Measurements from ENCODE around the gene SYNE1.
A peak's percentile ranks its signal among the peaks of the same experiment; 100 is the strongest.
"Not testable (repeated sequence)": the region's sequence is repeated elsewhere in the genome, so short reads cannot be mapped to it uniquely, and the experiment has no call there.

The SYNE1 gene

DNA sequence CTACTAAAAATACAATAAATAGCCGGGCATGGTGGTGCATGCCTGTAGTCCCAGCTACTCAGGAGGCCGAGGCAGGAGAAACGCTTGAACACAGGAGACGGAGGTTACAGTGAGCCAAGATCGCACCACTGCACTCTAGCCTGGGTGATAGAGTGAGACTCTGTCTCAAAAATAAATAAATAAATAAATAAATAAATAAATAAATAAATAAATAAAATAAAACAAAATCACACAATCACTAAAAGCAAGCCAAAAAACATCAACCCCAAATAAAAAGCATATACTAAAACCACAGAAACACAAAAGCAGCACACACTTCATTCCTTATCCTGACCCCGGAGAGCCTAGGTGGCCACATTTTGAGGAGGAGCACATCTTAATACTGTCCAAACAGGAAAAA lies 498.8 kb downstream of the SYNE1 start:
- DNase-seq (ENCODE audit: low spot score): not testable (repeated sequence)

DNA sequence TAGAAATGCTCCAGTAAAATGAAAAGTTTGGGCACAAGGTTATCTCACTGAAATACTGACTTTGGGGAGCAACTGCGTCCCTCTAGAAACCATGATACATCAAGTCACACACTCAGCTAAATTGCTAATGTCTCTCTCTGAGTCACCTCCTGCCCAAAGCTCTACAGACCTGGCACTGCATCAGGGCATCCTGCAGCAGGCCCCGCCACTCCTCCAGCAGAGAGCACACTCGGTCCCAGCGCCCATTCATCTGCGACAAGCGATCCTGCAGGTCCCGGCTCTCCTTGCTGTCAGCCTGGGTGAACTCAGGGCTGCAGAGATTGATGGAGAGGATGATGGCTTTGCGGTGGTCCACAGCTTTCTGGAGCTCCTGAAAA lies 500.7 kb downstream of the SYNE1 start:
- DNase-seq (ENCODE audit: low spot score): no peak

DNA sequence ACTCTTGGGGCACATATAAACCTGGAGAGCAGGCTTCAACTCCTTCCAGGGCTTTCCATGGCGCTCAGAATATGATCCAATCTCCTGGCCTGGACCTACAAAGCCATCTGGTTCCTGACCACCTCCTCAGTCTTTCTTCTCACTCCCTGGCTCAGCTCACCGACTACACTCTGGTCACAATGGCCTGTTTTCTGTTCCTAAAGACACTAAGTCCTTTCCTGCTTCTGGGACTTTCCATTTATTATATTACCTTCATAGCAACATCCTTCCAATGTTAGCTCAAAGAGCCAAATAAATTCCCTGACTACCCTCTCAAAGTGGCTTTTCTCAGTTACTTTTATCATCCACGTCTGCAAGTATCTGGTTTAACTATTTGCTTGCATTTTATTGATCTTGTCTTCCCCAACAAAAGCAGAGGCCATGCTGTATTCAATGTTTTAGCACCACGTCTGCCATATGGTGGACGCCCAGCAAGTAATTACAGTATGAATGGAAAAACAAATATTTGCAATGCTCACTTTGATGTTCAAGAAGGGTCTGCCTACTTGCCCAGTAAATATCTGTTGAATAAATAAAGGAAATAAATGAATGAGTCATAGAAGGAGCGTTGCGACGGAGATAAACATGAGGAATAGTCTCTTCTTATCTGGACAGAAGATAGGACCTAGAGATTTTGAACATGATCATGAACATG lies 501.3 kb downstream of the SYNE1 start:
- no peak for DNase-seq (ENCODE audit: low spot score)

DNA sequence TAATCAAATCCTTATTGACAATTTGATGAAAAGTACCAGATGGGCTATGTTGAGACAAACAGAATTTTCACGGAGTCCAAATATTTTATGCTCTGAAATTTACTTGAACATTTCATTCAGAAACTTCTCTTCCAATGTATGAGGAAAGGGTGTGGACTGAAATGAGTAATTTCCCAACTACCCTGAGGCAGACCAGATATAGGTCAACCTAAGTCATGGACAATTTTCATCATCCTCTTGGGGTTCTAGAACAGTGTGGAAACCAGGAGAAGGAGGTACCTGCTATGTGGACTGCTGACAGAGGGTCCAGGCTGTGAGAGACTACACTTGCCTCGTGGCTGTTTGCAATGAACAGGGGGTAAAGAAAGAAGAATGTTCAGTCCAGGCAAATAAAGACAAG lies 506.7 kb downstream of the SYNE1 start:
- no peak for DNase-seq (ENCODE audit: low spot score)

DNA sequence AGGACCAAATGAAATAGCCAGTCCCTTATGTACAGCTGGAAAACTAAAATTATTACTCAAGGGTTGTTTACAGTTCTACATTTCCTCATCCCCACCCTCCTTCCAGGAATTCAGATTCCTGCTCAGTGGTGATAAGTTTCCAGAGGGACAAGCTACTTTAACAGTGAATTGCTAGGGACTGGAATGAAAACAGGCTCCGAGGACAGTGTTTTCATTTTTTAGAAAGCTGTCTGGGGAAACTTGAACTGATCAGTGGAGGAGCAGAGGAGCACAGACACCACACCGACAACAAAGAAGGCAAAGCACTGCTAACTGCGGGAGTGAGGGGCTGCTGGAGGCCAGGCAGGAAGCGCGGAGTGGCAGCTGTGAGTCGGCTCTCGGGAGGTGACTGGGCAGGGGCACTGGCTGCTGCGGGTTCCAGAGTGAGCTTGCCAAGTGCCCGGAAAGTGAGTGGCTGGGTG lies 507.4 kb downstream of the SYNE1 start:
- DNase-seq (ENCODE audit: low spot score): no peak

DNA sequence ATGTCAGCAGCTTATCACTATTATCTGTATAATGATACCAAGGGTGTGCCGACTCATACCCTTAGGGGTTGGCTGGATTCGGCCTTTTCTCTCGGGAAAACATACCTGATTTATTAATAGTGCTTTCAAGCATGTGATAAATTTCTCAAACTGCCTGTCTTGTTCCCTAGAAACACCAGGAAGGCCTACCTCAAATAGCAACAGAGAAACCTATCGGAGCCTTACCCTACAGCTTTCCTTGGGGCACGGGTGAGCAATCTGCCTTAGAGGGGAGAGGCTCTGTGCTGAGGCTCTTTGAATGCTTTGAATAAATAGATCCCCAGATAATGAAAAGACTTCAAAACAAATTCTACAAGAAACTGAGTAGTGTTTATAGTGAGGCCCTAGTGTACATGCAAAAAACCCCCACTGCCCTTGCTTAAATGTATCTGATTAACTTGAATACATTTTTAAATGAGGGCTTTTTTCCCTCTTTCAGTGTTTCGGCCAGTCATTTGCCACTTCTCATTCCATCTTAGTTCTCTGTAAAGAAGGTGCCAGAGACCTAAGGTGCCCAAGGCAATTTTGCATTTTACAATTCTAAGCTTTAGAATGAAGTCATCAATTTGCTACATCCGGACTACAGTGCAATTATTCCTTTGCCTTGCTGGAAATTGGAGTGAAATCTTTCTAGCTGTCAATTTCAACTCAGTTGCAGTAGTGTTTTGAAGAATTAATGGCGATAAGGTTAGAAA lies 509.6 kb downstream of the SYNE1 start:
- DNase-seq (ENCODE audit: low spot score): no peak

DNA sequence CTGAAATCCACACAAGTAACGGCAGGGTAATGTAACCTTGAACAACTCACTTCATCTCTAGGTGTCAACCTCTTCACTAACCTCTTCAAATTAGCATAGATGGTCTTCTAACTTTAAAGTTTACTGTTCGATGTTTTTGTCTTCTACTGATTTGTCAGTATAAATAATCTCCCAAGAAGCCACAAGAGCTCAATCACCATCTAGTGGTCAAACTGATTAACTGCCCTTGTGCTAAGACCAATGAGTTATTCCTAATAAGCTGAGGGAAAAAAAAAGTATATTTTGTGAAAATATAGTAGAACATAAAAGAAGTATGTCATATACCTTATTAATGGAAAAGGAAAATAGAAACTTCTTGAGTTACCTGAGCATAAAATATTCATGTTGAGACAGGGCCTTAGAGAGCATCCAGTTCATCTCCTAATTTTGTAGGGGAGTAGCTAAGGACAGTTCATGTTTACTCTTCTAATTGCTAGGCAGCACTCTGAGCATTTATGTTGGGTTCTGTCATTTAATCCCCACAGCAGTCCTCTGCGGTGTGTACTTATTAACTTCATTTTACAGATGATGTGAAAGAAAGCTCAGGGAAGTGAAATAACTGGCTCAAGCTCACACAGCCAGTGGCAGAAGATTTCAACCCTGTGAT lies 512.6 kb downstream of the SYNE1 start:
- peak; percentile 37 for DNase-seq (ENCODE audit: low spot score)

DNA sequence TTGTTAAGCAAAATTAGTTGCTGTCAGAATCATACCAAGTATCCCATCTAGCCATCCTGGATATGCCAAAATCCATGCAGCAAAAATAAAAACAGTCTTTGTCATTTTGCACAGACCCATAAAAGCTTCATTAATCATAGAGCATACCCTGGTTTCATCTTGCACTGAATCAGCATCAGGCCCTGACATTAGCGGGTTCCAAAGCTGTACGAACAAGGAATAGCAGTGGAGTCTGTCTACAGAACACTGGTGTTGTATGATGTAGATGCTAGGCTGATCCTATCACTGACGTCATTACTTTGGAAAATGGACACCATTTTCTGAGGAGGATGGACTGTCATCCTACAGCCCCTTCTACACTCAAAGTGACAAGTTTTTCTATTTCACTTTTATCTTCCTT lies 514.1 kb downstream of the SYNE1 start:
- no peak for DNase-seq (ENCODE audit: low spot score)

DNA sequence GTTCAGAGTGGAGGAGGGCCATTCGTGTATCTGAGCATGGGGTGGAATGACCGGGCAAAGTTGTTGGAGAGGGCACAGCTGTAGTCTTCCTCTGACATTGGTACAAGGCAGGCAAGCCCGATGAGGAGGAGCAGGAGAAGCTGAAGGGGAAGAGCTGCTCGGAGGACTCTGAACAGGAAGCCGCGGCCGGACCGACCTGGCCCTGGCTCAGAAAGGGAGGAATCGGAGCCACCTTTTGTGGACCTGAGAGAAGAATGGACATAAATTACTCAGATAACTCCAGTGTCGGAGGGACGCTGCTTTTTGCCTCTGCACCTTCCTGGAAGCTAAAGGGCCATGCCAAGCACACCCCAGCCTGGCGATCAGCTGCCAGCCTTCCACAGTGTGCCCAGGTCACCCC lies 514.7 kb downstream of the SYNE1 start:
- DNase-seq (ENCODE audit: low spot score): no peak

DNA sequence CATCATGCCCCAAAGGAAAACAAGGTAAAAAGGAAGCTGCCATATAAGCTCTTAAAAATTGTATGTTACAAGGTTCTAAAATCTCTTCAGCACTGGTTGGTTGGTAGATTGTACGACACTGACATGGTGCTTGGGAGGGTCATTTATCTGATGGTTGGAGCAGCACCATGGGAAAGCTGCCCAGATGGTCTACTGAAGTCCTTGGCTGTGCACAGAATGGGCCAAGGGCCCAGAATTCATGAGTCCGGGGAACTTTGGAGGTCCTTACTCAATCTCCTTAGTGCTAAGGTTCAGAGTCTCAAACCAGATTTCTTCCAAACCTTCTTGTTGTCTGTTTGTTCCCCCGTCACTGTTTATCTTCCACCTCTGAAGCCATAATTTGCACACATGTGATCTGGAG lies 515.3 kb downstream of the SYNE1 start:
- DNase-seq (ENCODE audit: low spot score): no peak

DNA sequence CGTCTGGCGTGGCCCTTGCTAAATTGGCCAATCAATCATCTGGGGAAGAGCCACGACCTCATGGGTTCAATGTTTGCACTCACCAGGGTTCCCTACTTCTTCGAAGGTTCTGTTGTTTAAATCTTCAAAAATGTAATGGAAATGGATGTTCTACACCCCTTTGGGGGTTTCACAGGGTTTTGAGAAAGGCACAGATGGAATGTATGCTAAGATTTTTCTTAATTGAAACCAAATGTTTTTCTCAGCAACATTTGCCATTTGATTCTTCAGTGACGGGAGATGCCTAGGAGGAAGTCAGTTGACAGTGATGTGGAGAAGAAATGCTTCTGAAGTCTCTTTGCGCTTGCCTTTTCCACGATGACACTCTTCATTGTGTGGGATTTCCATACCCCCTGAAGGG lies 517.3 kb downstream of the SYNE1 start:
- no peak for DNase-seq (ENCODE audit: low spot score)

DNA sequence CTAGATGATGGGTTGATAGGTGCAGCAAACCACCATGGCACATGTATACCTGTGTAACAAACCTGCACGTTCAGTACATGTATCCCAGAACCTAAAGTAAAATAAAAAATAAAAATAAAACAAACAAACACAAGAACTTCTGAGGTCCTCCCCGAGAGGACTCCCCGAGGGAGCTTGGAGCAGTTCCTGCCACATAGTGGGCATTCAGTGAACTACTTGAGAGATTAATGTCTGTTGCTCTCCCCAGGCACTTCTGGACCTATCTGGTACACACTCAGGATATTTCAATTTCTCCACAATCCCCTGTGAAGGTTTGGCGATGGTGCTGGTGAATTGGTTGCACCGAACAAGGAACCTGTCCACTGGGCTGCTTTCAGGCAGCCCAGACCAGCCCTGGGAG lies 518.5 kb downstream of the SYNE1 start:
- DNase-seq (ENCODE audit: low spot score): no peak

DNA sequence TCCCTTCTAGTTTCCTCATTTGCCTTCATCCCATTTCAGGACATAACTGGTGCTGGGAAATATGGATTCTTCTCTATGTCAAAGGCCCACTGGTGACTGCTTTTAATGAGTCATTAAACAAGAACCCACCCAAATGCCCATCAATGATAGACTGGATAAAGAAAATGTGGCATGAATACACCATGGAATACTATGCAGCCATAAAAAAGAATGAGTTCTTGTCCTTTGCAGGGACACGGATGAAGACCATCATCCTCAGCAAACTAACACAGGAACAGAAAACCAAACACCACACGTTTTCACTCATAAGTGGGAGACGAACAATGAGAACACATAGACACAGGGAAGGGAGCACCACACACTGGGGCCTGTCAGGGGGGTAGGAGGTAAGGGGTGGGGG lies 518.9 kb downstream of the SYNE1 start:
- no peak for DNase-seq (ENCODE audit: low spot score)

DNA sequence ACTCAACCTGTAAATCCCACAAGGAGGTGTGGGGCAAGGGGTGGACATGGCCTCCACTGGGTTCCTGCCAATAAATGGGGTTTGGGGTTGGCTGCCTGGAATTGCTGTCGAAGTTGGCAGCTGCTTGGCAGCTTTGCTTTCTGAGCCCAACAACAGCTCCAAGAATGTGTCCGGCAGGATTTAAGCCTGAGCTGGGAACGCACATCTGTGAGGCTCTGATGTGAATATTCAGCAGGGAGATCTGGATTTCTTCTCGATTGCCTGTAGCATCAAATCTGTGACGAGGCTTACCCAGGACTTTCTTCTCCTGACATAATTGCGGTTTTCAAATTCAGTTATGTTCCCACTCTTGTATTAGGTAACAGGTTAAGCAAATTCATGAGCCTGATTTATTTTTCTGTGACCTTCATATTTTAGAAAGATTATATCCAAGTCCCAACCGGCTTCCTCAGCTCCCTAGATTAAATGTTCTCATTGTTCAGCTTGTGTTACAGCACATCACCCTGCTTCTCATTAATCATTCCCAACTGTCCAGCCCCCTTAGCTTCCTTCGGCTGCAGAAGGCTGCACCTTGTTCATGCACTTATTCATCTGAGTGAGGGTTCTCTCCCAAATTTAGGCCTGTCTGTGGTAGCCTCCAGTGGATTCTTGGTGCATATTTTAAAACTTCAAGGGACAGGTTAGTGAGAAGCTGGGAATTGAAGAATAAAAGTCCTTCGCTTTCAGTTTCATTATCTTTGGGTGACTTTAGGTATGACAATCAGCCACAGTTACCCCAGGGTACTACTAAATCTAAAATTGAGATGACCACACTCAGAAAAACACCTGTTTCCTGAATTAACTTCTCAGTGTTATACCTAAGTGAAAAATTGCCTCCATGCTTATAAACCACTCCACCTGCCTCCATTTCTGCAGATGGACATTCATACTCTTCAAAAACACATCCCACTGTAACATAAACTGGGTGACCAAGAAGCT lies 519.7 kb downstream of the SYNE1 start:
- no peak for DNase-seq (ENCODE audit: low spot score)

DNA sequence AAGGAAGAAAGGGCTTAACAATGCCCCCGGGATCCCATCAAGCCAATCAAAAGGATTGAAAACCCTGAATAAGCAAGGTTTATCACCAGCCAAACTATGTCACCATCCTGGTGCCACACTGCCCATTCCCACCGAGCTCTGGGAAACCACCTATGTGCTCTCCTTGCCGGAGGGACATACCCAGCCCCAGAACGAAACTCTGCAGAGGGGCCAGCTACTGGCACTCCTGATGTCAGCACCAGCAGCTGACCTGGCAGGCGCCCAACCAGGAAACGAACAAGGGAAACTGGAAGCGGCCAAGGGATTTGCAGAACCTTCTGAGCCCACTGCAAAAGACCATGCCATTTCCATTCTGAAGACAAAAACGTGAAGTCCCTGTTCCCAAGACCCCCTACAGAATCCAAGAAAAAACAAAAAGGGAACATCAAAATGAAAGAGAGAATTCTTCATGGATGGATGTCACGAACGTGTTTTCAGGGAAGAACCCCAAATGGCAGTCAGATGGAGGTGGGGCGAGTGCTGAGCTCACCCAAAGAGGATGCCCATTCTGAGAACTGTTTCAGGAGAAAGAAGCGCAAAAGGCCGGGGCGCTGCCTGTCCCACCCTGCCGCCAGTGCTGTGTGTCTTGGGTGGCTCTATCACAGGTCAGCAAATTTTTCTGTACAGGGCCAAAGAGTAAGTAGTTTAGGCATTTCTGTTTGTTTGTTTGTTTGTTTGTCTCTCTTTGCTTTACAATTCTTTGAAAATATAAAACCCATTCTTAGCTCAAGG lies 524.5 kb downstream of the SYNE1 start:
- DNase-seq (ENCODE audit: low spot score): no peak

DNA sequence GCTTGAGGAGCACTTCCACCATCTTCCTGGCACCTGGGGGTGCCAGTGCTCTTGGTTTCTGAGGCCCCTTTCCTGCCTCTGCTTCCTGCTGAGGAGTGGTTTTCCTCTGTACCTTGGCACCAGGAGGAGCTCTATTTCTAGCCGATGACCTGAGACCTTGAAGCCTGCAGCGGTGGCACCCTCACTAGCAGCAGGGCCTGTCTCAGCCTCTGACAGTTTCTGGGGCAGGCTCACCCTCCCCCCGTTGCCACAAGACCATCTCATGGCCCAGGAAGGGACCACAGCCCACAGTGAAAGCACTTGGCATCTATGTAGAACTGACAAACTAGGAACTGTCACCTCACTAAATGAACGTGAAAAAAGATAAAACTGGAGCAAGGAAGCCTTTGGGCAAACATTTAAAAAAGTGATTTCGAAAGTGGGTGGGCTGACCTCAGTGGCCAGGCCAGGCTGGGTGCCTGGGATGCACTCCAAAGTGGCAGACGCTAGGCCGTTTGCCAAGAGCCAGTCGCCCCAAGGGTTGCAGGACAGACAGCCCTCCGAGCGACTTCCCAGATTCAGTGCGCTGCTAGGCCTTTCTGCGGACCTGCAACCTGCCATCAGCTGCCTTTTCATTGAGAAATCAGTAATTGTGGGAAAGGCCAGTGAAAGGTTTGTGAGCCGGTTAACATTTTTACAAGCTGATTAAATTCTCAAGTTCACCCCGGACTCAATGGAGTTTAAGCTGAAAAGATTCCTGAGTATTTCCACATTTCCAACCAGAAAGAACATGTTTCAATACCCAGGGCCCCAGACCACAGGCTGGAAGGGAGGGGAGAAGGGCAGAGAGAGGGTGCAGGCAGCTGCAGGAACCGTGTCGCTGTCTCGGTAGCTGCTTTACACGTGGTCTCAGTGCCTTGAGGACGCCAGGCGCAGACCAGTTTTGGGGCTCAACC lies 526.0 kb downstream of the SYNE1 start:
- DNase-seq (ENCODE audit: low spot score): no peak

DNA sequence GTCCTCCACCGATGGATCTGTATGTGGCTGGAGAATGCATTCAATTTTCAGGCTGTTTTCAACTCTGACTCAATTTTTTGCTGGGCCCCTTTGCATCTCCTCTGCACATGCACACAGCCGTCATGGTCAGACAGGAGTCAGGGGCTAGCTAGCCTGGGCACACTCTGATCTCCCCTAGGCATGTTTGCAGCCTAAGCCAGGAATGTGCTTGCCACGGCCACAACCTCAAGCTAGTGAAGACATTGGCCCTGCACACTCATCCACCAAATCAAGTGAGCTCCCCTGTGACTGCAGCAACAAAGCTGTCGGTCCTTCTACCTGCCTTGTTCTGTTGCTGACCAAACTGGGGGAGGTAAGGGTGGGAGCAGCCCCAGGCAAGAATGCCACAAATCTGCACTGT lies 529.2 kb downstream of the SYNE1 start:
- no peak for DNase-seq (ENCODE audit: low spot score)

DNA sequence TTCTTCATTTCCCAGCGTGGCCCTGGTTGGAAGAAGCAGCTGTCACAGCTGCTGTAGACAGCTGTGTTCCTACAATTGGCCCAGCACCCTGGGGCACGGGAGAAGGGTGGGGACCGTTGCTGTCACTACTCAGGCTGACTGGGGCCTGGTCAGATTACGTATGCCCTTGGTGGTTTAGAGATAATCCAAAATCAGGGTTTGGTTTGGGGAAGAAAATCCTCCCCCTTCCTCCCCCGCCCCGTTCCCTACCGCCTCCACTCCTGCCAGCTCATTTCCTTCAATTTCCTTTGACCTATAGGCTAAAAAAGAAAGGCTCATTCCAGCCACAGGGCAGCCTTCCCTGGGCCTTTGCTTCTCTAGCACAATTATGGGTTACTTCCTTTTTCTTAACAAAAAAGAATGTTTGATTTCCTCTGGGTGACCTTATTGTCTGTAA lies 537.0 kb downstream of the SYNE1 start:
- no peak for DNase-seq (ENCODE audit: low spot score)

DNA sequence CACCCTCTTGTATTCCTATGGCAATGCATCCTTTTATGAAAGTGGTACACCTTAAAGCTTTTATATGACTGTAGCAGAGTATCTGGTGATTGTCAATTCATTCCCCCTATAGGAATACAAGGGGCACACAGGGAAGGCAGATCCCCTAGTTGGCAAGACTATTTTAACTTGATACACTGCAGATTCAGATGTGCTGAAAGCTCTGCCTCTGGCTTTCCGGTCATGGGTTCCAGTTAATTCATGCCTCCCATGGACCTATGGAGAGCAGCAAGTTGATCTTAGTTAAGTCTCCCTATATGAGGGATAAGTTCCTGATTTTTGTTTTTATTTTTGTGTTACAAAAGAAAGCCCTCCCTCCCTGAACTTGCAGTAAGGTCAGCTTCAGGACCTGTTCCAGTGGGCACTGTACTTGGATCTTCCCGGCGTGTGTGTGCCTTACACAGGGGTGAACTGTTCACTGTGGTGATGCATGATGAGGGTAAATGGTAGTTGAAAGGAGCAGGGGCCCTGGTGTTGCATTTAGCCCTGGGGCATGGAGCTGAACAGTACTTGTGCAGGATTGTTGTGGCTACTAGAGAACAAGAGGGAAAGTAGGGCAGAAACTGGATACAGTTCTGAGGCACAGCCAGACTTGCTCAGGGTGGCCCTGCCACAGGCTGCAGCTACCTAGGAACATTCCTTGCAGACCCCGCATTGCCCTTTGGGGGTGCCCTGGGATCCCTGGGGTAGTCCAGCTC lies 537.5 kb downstream of the SYNE1 start:
- no peak for DNase-seq (ENCODE audit: low spot score)

Data from CD4-positive, alpha-beta T cell treated with Interleukin-2 at 100 ng/mL for 4 hours (primary cell).